DOHH2 (cell line): ENCODE data around the gene TFCP2.

Source experiments
- EZH2phosphoT487 ChIP-seq: fragments of 200-600 bp; sonication (generic); IDR thresholded peaks from 2 replicates; pipeline ENCODE4 v1.6.1; 2017; ENCODE audit warnings: borderline replicate concordance, mild to moderate bottlenecking, antibody characterized with exemption, low read length, moderate library complexity, mixed read lengths
- TF ChIP-seq, protein P1 (sequence below): fragments of 200-600 bp; sonication (generic); IDR thresholded peaks from one replicate; pipeline ENCODE4 v1.5.1; 2014; ENCODE audit warnings: antibody characterized with exemption, mild to moderate bottlenecking, low read depth, low read length; ENCODE audit not compliant: poor library complexity, severe bottlenecking

DNA sequence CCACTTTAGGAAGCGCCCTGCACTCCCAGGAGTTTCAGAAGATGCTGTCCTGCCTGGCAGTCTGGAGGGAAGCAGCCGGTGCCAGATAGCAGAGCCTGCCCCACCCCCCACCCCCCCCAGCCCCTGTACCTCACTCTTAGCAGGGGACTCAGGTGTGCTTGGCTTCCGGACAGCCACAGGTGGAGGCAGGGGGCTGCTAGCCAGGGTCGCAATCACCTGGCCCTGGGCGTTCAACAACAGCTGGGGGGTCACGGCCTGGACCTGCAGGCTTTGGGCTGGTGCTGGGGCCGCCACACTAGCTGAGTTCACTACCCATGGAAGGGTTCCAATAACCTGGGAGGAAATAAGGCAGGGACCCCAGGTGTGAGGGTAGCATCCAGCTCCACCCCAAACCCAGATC lies 22.9 kb upstream of the TFCP2 start:
- TF ChIP-seq, protein P1, sequence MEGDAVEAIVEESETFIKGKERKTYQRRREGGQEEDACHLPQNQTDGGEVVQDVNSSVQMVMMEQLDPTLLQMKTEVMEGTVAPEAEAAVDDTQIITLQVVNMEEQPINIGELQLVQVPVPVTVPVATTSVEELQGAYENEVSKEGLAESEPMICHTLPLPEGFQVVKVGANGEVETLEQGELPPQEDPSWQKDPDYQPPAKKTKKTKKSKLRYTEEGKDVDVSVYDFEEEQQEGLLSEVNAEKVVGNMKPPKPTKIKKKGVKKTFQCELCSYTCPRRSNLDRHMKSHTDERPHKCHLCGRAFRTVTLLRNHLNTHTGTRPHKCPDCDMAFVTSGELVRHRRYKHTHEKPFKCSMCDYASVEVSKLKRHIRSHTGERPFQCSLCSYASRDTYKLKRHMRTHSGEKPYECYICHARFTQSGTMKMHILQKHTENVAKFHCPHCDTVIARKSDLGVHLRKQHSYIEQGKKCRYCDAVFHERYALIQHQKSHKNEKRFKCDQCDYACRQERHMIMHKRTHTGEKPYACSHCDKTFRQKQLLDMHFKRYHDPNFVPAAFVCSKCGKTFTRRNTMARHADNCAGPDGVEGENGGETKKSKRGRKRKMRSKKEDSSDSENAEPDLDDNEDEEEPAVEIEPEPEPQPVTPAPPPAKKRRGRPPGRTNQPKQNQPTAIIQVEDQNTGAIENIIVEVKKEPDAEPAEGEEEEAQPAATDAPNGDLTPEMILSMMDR: no peak
- no peak for TF ChIP-seq EZH2phosphoT487
